ENCODE results near the gene ADD2.

Gene ADD2

DNA sequence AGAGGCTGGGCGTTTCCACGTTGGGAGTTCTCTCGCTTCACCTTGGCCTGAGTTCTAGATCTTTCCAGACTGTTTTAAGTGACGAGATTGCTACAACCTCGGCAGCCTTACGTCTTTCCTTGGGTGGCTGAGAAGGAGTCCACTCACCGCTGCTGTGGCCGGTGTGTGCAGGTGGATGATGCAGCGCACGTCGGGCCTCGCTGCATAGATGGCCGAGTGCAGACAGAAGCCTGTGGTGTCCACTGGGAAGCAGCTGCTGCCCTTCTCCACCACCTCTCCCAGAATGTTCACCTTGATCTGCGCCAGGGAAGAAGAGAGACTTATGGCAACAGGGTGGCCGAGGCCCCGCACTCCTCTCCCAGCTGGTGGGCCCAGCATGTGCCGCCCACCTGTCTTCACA is 75.7 kb downstream of the ADD2 start:
- DNase-seq (ENCODE audit: low spot score), result peak; percentile 54
- Histone ChIP-seq H3K4me3 (no peak overlapping the region), H3K27ac (no peak overlapping the region)
- no peak for TF ChIP-seq CTCF (IDR thresholded peaks at IDR 0.05)

DNA sequence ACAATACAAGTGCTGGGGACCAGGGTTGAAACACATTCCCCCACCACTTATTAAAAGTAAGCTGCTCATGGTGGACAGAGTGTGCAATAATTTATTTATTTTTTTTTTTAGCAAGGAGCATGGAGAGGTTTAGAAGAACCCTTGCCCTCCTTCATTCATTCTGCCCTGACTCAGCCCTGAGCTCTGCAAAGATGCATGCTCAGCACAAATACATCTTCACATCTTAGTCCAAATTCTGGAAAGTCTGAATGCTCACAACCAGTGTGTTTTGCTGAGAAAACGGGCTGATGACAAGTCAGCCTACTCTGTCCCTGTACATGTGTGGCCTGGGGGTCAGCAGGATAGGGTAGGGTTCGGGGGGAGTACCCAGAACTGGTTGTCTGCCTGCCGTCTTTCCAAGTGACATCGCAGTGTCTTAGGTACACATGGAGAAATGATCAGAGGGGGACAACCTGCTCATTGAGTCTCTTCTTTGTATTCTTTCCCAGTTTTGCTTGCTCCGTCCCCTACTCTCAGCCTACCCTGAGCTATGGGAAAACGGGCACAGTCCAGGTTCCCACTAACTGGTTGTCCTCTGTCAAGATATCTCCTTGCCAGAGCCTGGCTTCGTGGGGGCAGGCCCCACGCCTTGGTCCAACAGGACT is 76.4 kb downstream of the ADD2 start:
- Histone ChIP-seq H3K4me3 (no peak overlapping the region), H3K27ac (no peak overlapping the region)
- peak; percentile 22 for DNase-seq (ENCODE audit: low spot score)
- no peak for TF ChIP-seq CTCF (IDR thresholded peaks at IDR 0.05)

GRCh38 chr2:70690846-70691245 is 77.2 kb downstream of the ADD2 start:
- no peak for TF ChIP-seq CTCF (IDR thresholded peaks at IDR 0.05)
- H3K27ac ChIP-seq, result no peak overlapping the region
- no peak overlapping the region for H3K4me3 ChIP-seq
- peak; percentile 38 for DNase-seq (ENCODE audit: low spot score)

DNA sequence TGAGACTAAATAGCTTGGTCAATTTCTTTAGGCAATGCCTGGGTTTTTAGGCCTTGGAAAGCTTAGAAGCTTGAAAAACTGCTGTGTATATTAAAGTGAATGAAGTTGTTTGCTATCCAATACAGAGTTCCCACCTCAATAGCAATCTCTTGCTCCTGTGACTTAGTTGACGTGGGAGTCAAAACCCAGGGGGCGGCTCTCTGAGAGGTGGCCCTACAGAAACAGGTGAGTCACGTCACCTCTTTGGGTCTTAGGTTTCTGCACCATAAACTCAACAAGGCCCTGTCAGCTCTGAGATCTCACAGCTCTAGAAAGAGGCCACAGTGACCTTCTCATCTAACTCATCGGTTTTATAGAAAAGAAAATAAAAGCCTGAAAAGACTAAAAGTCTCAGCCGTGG is 79.6 kb downstream of the ADD2 start:
- Histone ChIP-seq H3K27ac (no peak overlapping the region), H3K4me3 (no peak overlapping the region)
- TF ChIP-seq CTCF (IDR thresholded peaks at IDR 0.05), result no peak
- peak; percentile 22 for DNase-seq (ENCODE audit: low spot score)

DNA sequence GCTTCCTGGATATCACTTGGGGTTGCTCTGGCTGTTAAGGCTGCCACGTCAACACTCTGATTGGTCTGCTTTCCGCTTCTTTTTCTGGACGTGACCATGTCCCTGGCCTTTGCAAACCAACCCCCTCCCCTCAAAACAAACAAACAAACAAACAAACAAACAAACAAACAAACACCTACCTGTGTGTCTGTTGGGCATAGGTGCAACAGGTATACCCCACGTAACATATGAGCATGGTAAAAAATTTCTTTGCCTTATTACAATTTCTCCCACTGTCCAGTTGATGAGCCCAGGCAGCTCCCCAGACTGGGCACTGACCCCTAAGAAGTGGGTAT is 80.6 kb downstream of the ADD2 start:
- no peak overlapping the region for H3K27ac ChIP-seq
- TF ChIP-seq CTCF (IDR thresholded peaks at IDR 0.05), result no peak
- DNase-seq (ENCODE audit: low spot score), result no peak
- H3K4me3 ChIP-seq, result no peak overlapping the region

- DNase-seq (ENCODE audit: low spot score), result peak; percentile 36
- TF ChIP-seq CTCF (IDR thresholded peaks at IDR 0.05), result no peak
- Histone ChIP-seq H3K4me3 (no peak overlapping the region), H3K27ac (no peak overlapping the region)
Measured at GRCh38 chr2:70686577-70687460, 81.2 kb downstream of the ADD2 start.

DNA sequence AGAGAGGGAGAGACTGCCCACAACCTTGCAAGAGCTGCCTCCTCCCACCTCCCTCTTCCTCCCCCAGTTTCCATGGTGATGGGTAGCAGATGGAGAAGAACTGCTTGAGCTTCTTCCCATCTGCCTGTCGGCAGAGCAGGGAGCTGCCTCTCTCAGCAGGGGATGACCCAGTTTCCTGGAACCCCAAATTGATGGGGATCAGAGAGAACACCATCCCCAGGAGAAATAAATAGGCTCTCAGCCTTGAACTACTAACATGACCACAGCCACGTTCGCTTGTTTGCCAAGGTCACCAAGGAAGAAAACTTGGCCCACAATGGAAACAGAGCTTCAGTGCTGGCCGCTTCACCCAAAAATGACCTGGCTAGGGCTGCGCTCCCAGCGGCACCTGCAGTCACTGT is 82.2 kb downstream of the ADD2 start:
- Histone ChIP-seq H3K27ac (no peak overlapping the region), H3K4me3 (no peak overlapping the region)
- no peak for TF ChIP-seq CTCF (IDR thresholded peaks at IDR 0.05)
- peak; percentile 19 for DNase-seq (ENCODE audit: low spot score)

Measured in coronary artery (tissue), 2 donors.